ENCODE data around the gene MCUR1. TPM values are rescaled to one million over a fixed set of nuclear protein-coding genes. Genes with fewer than 3 reads are reported as not detected.
"Not testable (repeated sequence)": the region's sequence is repeated elsewhere in the genome, so short reads cannot be mapped to it uniquely, and the experiment has no call there.

Gene MCUR1
- total RNA-seq, 6 experiments from 2014 or later = 17.5 to 25.5 (median 22.4) TPM

GRCh38 chr6:13853871-13854270 is 39.5 kb upstream of the MCUR1 start:
- H3K9me3 Mint-ChIP-seq = peaks cover 5% of the 10 kb centered on the region
- H3K36me3 Mint-ChIP-seq (ENCODE audit: low read depth) = peaks cover 5% of the 10 kb centered on the region; the same call in 1 of the 2 replicates
- no peak overlapping the region for H3K27ac Mint-ChIP-seq
- H3K27me3 Mint-ChIP-seq (ENCODE audit: insufficient read depth) = peaks cover 15% of the 10 kb centered on the region
- no peak for DNase-seq
- no peak overlapping the region for H3K4me3 Mint-ChIP-seq
- H3K4me1 Mint-ChIP-seq (ENCODE audit: low read depth) = no peaks in the 10 kb centered on the region; the same call in 1 of the 2 replicates
- TF ChIP-seq CTCF (IDR thresholded peaks at IDR 0.05) = no peak

- TF ChIP-seq CTCF (IDR thresholded peaks at IDR 0.05) = no peak
- Mint-ChIP-seq H3K27ac (no peak overlapping the region), H3K27me3 (ENCODE audit: insufficient read depth) (peaks cover 24% of the 10 kb centered on the region), H3K36me3 (ENCODE audit: low read depth) (peaks cover 5% of the 10 kb centered on the region; the same call in 1 of the 2 replicates), H3K9me3 (peaks cover 5% of the 10 kb centered on the region), H3K4me3 (no peak overlapping the region), H3K4me1 (ENCODE audit: low read depth) (no peaks in the 10 kb centered on the region; the same call in 1 of the 2 replicates)
- DNase-seq = no peak
These were observed 37.4 kb upstream of the MCUR1 start for GRCh38 chr6:13851803-13852202.

- Mint-ChIP-seq H3K9me3 (peaks cover 5% of the 10 kb centered on the region), H3K4me1 (ENCODE audit: low read depth) (no peaks in the 10 kb centered on the region; the same call in 1 of the 2 replicates), H3K27ac (no peak overlapping the region), H3K27me3 (ENCODE audit: insufficient read depth) (peaks cover 24% of the 10 kb centered on the region), H3K36me3 (ENCODE audit: low read depth) (peaks cover 5% of the 10 kb centered on the region; the same call in 1 of the 2 replicates), H3K4me3 (no peak overlapping the region)
- DNase-seq = no peak
- no peak for TF ChIP-seq CTCF (IDR thresholded peaks at IDR 0.05)
These were observed 37.0 kb upstream of the MCUR1 start for GRCh38 chr6:13851330-13851729.

GRCh38 chr6:13850690-13851089 is 36.3 kb upstream of the MCUR1 start:
- H3K4me1 Mint-ChIP-seq (ENCODE audit: low read depth); H3K27ac Mint-ChIP-seq; H3K4me3 Mint-ChIP-seq; DNase-seq; H3K9me3 Mint-ChIP-seq; H3K36me3 Mint-ChIP-seq (ENCODE audit: low read depth): not testable (repeated sequence)
- peaks cover 20% of the 10 kb centered on the region for H3K27me3 Mint-ChIP-seq (ENCODE audit: insufficient read depth)

- no peak overlapping the region for H3K4me3 Mint-ChIP-seq
- H3K36me3 Mint-ChIP-seq (ENCODE audit: low read depth) = no peaks in the 10 kb centered on the region
- H3K27ac Mint-ChIP-seq = no peak overlapping the region
- no peaks in the 10 kb centered on the region; the same call in 1 of the 2 replicates for H3K9me3 Mint-ChIP-seq
- DNase-seq = no peak
- no peaks in the 10 kb centered on the region; the same call in 1 of the 2 replicates for H3K4me1 Mint-ChIP-seq (ENCODE audit: low read depth)
- peaks cover 23% of the 10 kb centered on the region for H3K27me3 Mint-ChIP-seq (ENCODE audit: insufficient read depth)
- no peak for TF ChIP-seq CTCF (IDR thresholded peaks at IDR 0.05)
These were observed 34.3 kb upstream of the MCUR1 start for GRCh38 chr6:13848522-13849150.

GRCh38 chr6:13847326-13848050 is 33.1 kb upstream of the MCUR1 start:
- H3K9me3 Mint-ChIP-seq = no peaks in the 10 kb centered on the region; the same call in 1 of the 2 replicates
- no peak overlapping the region for H3K27ac Mint-ChIP-seq
- no peak for DNase-seq
- no peaks in the 10 kb centered on the region for H3K36me3 Mint-ChIP-seq (ENCODE audit: low read depth)
- H3K27me3 Mint-ChIP-seq (ENCODE audit: insufficient read depth) = peaks cover 19% of the 10 kb centered on the region
- no peak overlapping the region for H3K4me3 Mint-ChIP-seq
- no peak for TF ChIP-seq CTCF (IDR thresholded peaks at IDR 0.05)
- H3K4me1 Mint-ChIP-seq (ENCODE audit: low read depth) = no peaks in the 10 kb centered on the region; the same call in 1 of the 2 replicates

Data from HFFc6 (cell line).